ENCODE data around the gene VSIG2. TPM values are rescaled to one million over a fixed set of nuclear protein-coding genes. Genes with fewer than 3 reads are reported as not detected.
A peak's percentile ranks its signal among the peaks of the same experiment; 100 is the strongest.

VSIG2 gene
- total RNA-seq, 1 experiment from 2014 or later: not detected

GRCh38 chr11:124717421-124717785 lies 34.7 kb downstream of the VSIG2 start:
- H3K27me3 Mint-ChIP-seq (ENCODE audit: unreplicated experiment): peaks cover 83% of the 10 kb centered on the region
- H3K4me3 Mint-ChIP-seq (ENCODE audit: low read depth, unreplicated experiment): peak overlapping the region; percentile 71
- no peaks in the 10 kb centered on the region for H3K9me3 Mint-ChIP-seq (ENCODE audit: low read depth, unreplicated experiment)
- no peaks in the 10 kb centered on the region for H3K36me3 Mint-ChIP-seq (ENCODE audit: insufficient read depth, unreplicated experiment)
- H3K4me1 Mint-ChIP-seq (ENCODE audit: low read depth, unreplicated experiment): peaks cover 8% of the 10 kb centered on the region
- CTCF ChIA-PET: no interaction called here
- intact Hi-C loops (cut with micrococcal nuclease; ENCODE audit: unreplicated experiment): no loop called here
- DNase-seq: no peak
- TF ChIP-seq, protein P1, sequence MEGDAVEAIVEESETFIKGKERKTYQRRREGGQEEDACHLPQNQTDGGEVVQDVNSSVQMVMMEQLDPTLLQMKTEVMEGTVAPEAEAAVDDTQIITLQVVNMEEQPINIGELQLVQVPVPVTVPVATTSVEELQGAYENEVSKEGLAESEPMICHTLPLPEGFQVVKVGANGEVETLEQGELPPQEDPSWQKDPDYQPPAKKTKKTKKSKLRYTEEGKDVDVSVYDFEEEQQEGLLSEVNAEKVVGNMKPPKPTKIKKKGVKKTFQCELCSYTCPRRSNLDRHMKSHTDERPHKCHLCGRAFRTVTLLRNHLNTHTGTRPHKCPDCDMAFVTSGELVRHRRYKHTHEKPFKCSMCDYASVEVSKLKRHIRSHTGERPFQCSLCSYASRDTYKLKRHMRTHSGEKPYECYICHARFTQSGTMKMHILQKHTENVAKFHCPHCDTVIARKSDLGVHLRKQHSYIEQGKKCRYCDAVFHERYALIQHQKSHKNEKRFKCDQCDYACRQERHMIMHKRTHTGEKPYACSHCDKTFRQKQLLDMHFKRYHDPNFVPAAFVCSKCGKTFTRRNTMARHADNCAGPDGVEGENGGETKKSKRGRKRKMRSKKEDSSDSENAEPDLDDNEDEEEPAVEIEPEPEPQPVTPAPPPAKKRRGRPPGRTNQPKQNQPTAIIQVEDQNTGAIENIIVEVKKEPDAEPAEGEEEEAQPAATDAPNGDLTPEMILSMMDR (IDR thresholded peaks at IDR 0.05; ENCODE audit: unreplicated experiment): no peak
- H3K27ac Mint-ChIP-seq (ENCODE audit: unreplicated experiment): no peak overlapping the region
- no TSS peak for BruUV-seq (replicated peaks)

DNA sequence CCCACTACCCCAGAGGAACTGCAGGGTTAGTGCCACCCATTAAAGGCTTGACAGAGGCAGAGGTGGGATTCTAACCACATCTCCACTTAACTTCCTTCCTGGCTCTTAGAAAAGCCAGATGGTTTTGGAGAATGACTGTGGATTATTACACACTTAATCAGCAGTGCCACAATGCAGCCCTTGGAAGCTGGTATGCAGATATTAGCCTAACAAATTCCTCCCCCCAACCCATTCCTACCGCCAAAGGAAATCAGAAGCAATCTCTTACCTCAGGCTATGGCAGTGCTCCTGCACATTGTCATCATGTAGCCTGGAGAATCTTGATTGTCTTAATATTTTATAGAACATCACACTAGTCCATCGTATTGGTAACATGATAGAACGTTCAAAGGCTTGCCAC lies 35.5 kb downstream of the VSIG2 start:
- Mint-ChIP-seq H3K4me1 (ENCODE audit: low read depth, unreplicated experiment) (peaks cover 8% of the 10 kb centered on the region), H3K9me3 (ENCODE audit: low read depth, unreplicated experiment) (no peaks in the 10 kb centered on the region), H3K36me3 (ENCODE audit: insufficient read depth, unreplicated experiment) (no peaks in the 10 kb centered on the region), H3K27ac (ENCODE audit: unreplicated experiment) (no peak overlapping the region), H3K4me3 (ENCODE audit: low read depth, unreplicated experiment) (no peak overlapping the region), H3K27me3 (ENCODE audit: unreplicated experiment) (peaks cover 75% of the 10 kb centered on the region)
- CTCF ChIA-PET: no interaction called here
- no TSS peak for BruUV-seq (replicated peaks)
- DNase-seq: no peak
- TF ChIP-seq, protein P1 (IDR thresholded peaks at IDR 0.05; ENCODE audit: unreplicated experiment): no peak
- intact Hi-C loops (cut with micrococcal nuclease; ENCODE audit: unreplicated experiment): no loop called here

- intact Hi-C loops (cut with micrococcal nuclease; ENCODE audit: unreplicated experiment): no loop called here
- TF ChIP-seq, protein P1 (IDR thresholded peaks at IDR 0.05; ENCODE audit: unreplicated experiment): no peak
- Mint-ChIP-seq H3K4me1 (ENCODE audit: low read depth, unreplicated experiment) (peaks cover under 1% of the 10 kb centered on the region), H3K27ac (ENCODE audit: unreplicated experiment) (no peak overlapping the region), H3K9me3 (ENCODE audit: low read depth, unreplicated experiment) (peaks cover 3% of the 10 kb centered on the region), H3K36me3 (ENCODE audit: insufficient read depth, unreplicated experiment) (no peaks in the 10 kb centered on the region), H3K4me3 (ENCODE audit: low read depth, unreplicated experiment) (no peak overlapping the region), H3K27me3 (ENCODE audit: unreplicated experiment) (peaks cover 33% of the 10 kb centered on the region)
- CTCF ChIA-PET: no interaction called here
- no peak for DNase-seq
- no TSS peak for BruUV-seq (replicated peaks)
Observed at GRCh38 chr11:124712392-124712791, 39.7 kb downstream of the VSIG2 start.

DNA sequence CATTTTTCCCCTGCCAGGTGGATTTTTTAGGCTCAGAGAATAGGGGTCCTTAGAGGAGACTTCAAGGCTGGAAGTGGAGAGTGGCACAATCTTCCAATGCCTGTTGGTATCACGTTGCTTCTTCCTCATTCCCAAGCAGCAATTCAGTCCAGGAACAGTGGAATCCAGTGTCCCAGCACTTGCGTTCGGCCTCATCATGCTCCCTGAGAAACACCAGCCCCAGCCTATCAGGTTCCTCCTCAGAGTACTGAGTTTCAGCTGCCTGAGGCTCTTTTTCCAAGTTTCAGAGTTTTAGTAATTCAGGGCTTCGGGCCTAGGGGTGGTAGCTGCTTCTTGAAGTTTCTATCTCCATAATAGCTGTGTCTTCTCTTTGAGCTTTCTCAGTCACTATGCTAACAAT lies 44.2 kb downstream of the VSIG2 start:
- H3K27me3 Mint-ChIP-seq (ENCODE audit: unreplicated experiment): peaks cover 14% of the 10 kb centered on the region
- H3K4me3 Mint-ChIP-seq (ENCODE audit: low read depth, unreplicated experiment): no peak overlapping the region
- TF ChIP-seq, protein P1 (IDR thresholded peaks at IDR 0.05; ENCODE audit: unreplicated experiment): no peak
- intact Hi-C loops (cut with micrococcal nuclease; ENCODE audit: unreplicated experiment): no loop called here
- no peaks in the 10 kb centered on the region for H3K36me3 Mint-ChIP-seq (ENCODE audit: insufficient read depth, unreplicated experiment)
- H3K27ac Mint-ChIP-seq (ENCODE audit: unreplicated experiment): no peak overlapping the region
- H3K4me1 Mint-ChIP-seq (ENCODE audit: low read depth, unreplicated experiment): no peaks in the 10 kb centered on the region
- CTCF ChIA-PET: no interaction called here
- BruUV-seq (replicated peaks): no TSS peak
- H3K9me3 Mint-ChIP-seq (ENCODE audit: low read depth, unreplicated experiment): peaks cover 3% of the 10 kb centered on the region
- DNase-seq: no peak

- CTCF ChIA-PET: no interaction called here
- Mint-ChIP-seq H3K4me1 (ENCODE audit: low read depth, unreplicated experiment) (no peaks in the 10 kb centered on the region), H3K4me3 (ENCODE audit: low read depth, unreplicated experiment) (no peak overlapping the region), H3K36me3 (ENCODE audit: insufficient read depth, unreplicated experiment) (no peaks in the 10 kb centered on the region), H3K27ac (ENCODE audit: unreplicated experiment) (no peak overlapping the region), H3K9me3 (ENCODE audit: low read depth, unreplicated experiment) (peaks cover 2% of the 10 kb centered on the region), H3K27me3 (ENCODE audit: unreplicated experiment) (peaks cover 44% of the 10 kb centered on the region)
- no peak for DNase-seq
- BruUV-seq (replicated peaks): no TSS peak
- intact Hi-C loops (cut with micrococcal nuclease; ENCODE audit: unreplicated experiment): no loop called here
- TF ChIP-seq, protein P1 (IDR thresholded peaks at IDR 0.05; ENCODE audit: unreplicated experiment): no peak
Observed at GRCh38 chr11:124700028-124700427, 52.0 kb downstream of the VSIG2 start.
